ENCODE measurements around the gene TMEM163. TPM values are rescaled to one million over a fixed set of nuclear protein-coding genes. Genes with fewer than 3 reads are reported as not detected.

The TMEM163 gene
- polyA plus RNA-seq, 1 donor from 2014 or later, result 3.5 TPM

- Histone ChIP-seq H3K4me2 (ENCODE audit: low read length) (no peak overlapping the region), H3K27ac (ENCODE audit: low read length) (no peak overlapping the region), H3K9me2 (ENCODE audit: insufficient read depth, low read length) (no peaks in the 10 kb centered on the region), H3K9ac (ENCODE audit: low read length) (no peak overlapping the region), H3K79me2 (replicated peaks; ENCODE audit: insufficient read depth, low read length) (no peaks in the 10 kb centered on the region), H2AFZ (ENCODE audit: low read depth, low read length) (no peak overlapping the region), H3F3A (ENCODE audit: insufficient read depth, low read length, poor library complexity, severe bottlenecking) (no peaks in the 10 kb centered on the region), H3K27me3 (ENCODE audit: insufficient read depth, low read depth, low read length) (no peaks in the 10 kb centered on the region), H3K4me3 (ENCODE audit: low read length) (no peak overlapping the region), H3K36me3 (ENCODE audit: insufficient read depth, low read length) (no peaks in the 10 kb centered on the region), H4K20me1 (ENCODE audit: insufficient read depth) (no peaks in the 10 kb centered on the region), H3K9me3 (ENCODE audit: low read length) (no peaks in the 10 kb centered on the region)
- peak; percentile 81 for TF ChIP-seq CTCF (IDR thresholded peaks at IDR 0.05; ENCODE audit: poor library complexity, severe bottlenecking)
- peak; percentile 92 for TF ChIP-seq SMC3 (conservative IDR thresholded peaks at IDR 0.05; ENCODE audit: poor library complexity)
- no peak for TF ChIP-seq POLR2AphosphoS5 (IDR thresholded peaks at IDR 0.05)
- no peak for TF ChIP-seq TAF1 (IDR thresholded peaks at IDR 0.05; ENCODE audit: low read depth)
- TF ChIP-seq RAD21 (conservative IDR thresholded peaks at IDR 0.05), result peak; percentile 86
These were observed 252.7 kb downstream of the TMEM163 start for GRCh38 chr2:134466141-134466540.

- no peaks in the 10 kb centered on the region for H4K20me1 ChIP-seq (ENCODE audit: insufficient read depth)
- H3K27ac ChIP-seq (ENCODE audit: low read length), result no peak overlapping the region
- TF ChIP-seq EP300 (conservative IDR thresholded peaks at IDR 0.05; ENCODE audit: poor library complexity, severe bottlenecking) (no peak), RAD21 (conservative IDR thresholded peaks at IDR 0.05) (no peak), SMC3 (conservative IDR thresholded peaks at IDR 0.05; ENCODE audit: poor library complexity) (no peak), EZH2 (IDR thresholded peaks at IDR 0.05; ENCODE audit: borderline replicate concordance, insufficient read depth, low read length, poor library complexity, severe bottlenecking) (no peak), MXI1 (conservative IDR thresholded peaks at IDR 0.05; ENCODE audit: poor library complexity, severe bottlenecking) (no peak)
- H3K36me3 ChIP-seq (ENCODE audit: insufficient read depth, low read length), result no peaks in the 10 kb centered on the region
- H3K27me3 ChIP-seq (ENCODE audit: insufficient read depth, low read depth, low read length), result no peaks in the 10 kb centered on the region
- H2AFZ ChIP-seq (ENCODE audit: low read depth, low read length), result no peak overlapping the region
- no peaks in the 10 kb centered on the region for H3K9me3 ChIP-seq (ENCODE audit: low read length)
- no peak overlapping the region for H3K4me2 ChIP-seq (ENCODE audit: low read length)
- H3K9me2 ChIP-seq (ENCODE audit: insufficient read depth, low read length), result no peaks in the 10 kb centered on the region
- H3K9ac ChIP-seq (ENCODE audit: low read length), result no peak overlapping the region
- H3K79me2 ChIP-seq (replicated peaks; ENCODE audit: insufficient read depth, low read length), result no peaks in the 10 kb centered on the region
- H3F3A ChIP-seq (ENCODE audit: insufficient read depth, low read length, poor library complexity, severe bottlenecking), result no peaks in the 10 kb centered on the region
- no peak overlapping the region for H3K4me3 ChIP-seq (ENCODE audit: low read length)
These were observed 253.3 kb downstream of the TMEM163 start for GRCh38 chr2:134465228-134466105.

- TF ChIP-seq CTCF (IDR thresholded peaks at IDR 0.05; ENCODE audit: poor library complexity, severe bottlenecking) (no peak), RAD21 (conservative IDR thresholded peaks at IDR 0.05) (no peak), EP300 (conservative IDR thresholded peaks at IDR 0.05; ENCODE audit: poor library complexity, severe bottlenecking) (no peak), SMC3 (conservative IDR thresholded peaks at IDR 0.05; ENCODE audit: poor library complexity) (no peak), EZH2 (IDR thresholded peaks at IDR 0.05; ENCODE audit: borderline replicate concordance, insufficient read depth, low read length, poor library complexity, severe bottlenecking) (no peak), POLR2AphosphoS5 (IDR thresholded peaks at IDR 0.05) (no peak), REST (IDR thresholded peaks at IDR 0.05; ENCODE audit: borderline replicate concordance) (no peak), MXI1 (conservative IDR thresholded peaks at IDR 0.05; ENCODE audit: poor library complexity, severe bottlenecking) (no peak), TAF1 (IDR thresholded peaks at IDR 0.05; ENCODE audit: low read depth) (no peak)
- Histone ChIP-seq H2AFZ (ENCODE audit: low read depth, low read length) (no peak overlapping the region), H4K20me1 (ENCODE audit: insufficient read depth) (no peaks in the 10 kb centered on the region)
These were observed 255.1 kb downstream of the TMEM163 start for GRCh38 chr2:134463699-134464022.

More at GRCh38 chr2:134463699-134464022, 255.1 kb downstream of the TMEM163 start:
- H3K9me2 ChIP-seq (ENCODE audit: insufficient read depth, low read length), result no peaks in the 10 kb centered on the region
- no peak overlapping the region for H3K4me2 ChIP-seq (ENCODE audit: low read length)
- H3K9me3 ChIP-seq (ENCODE audit: low read length), result no peaks in the 10 kb centered on the region
- no peaks in the 10 kb centered on the region for H3F3A ChIP-seq (ENCODE audit: insufficient read depth, low read length, poor library complexity, severe bottlenecking)
- H3K27me3 ChIP-seq (ENCODE audit: insufficient read depth, low read depth, low read length), result no peaks in the 10 kb centered on the region
- no peak overlapping the region for H3K9ac ChIP-seq (ENCODE audit: low read length)
- H3K36me3 ChIP-seq (ENCODE audit: insufficient read depth, low read length), result no peaks in the 10 kb centered on the region
- no peaks in the 10 kb centered on the region for H3K79me2 ChIP-seq (replicated peaks; ENCODE audit: insufficient read depth, low read length)
- H3K27ac ChIP-seq (ENCODE audit: low read length), result no peak overlapping the region
- H3K4me3 ChIP-seq (ENCODE audit: low read length), result no peak overlapping the region
